A549 (cell line): ENCODE results near the gene ADAM19. TPM values are rescaled to one million over a fixed set of nuclear protein-coding genes. Genes with fewer than 3 reads are reported as not detected.
A peak's percentile ranks its signal among the peaks of the same experiment; 100 is the strongest.

ENCODE experiments used
- ATAC-seq, 2 experiments: fragments of 200-7000 bp in 1 of 2; fragments of >200 bp in 1 of 2; cut with Nextera tagmentation in 1 of 2; cut with Tn5 transposase in 1 of 2; 3 replicates each; pipeline versions ENCODE4 v1.8.0 to v1.9.1; 2018 to 2020; ENCODE audit warnings: mild to moderate bottlenecking in 1 of 2, moderate library complexity in 1 of 2
- CTCF ChIA-PET: fragments of 300-600 bp; sonication (Branson Sonifier 250); formaldehyde crosslinking; extraction: SDS; loops from one replicate; lab custom pipeline; 2021; ENCODE audit warnings: antibody characterized with exemption, inconsistent platforms; lab: Yijun Ruan, JAX
- POLR2A ChIA-PET: fragments of 350-600 bp; formaldehyde crosslinking; extraction: SDS; loops from one replicate; lab custom pipeline; 2021; ENCODE audit warnings: antibody characterized with exemption, inconsistent platforms; lab: Yijun Ruan, JAX
- DNase-seq, 2 experiments: peaks; one replicate each; pipeline versions ENCODE4 v3.0.0 to v3.0.0-alpha.2; 2011 to 2016; ENCODE audit warnings: low read depth in 1 of 2, low spot score in 1 of 2
- FAIRE-seq: peaks from 2 replicates; lab custom pipeline; 2011; peaks lifted over from hg19 to GRCh38; lab: Jason Lieb, UNC
- H3K27ac ChIP-seq, 2 experiments: fragments of >200 bp; sonication (Bioruptor Twin); formaldehyde crosslinking; 3 replicates each; pipeline ENCODE4 v1.5.1; 2016 to 2017
- H3K4me1 ChIP-seq: fragments of >200 bp; sonication (Bioruptor Twin); formaldehyde crosslinking; 3 replicates; pipeline ENCODE4 v1.6.1; 2016
- H3K4me2 ChIP-seq: fragments of >200 bp; sonication (Bioruptor Twin); formaldehyde crosslinking; 3 replicates; pipeline ENCODE4 v1.6.1; 2016
- H3K4me3 ChIP-seq: fragments of >200 bp; sonication (Bioruptor Twin); formaldehyde crosslinking; 3 replicates; pipeline ENCODE4 v1.5.1; 2016
- H3K9me3 ChIP-seq: fragments of >200 bp; sonication (Bioruptor Twin); formaldehyde crosslinking; 3 replicates; pipeline ENCODE4 v1.6.1; 2016
- CBX2 ChIP-seq: fragments of 200-600 bp; sonication (generic); IDR thresholded peaks from 2 replicates; pipeline ENCODE4 v1.6.1; 2016; ENCODE audit warnings: low read depth, mild to moderate bottlenecking, borderline replicate concordance
- CBX8 ChIP-seq: fragments of 200-600 bp; sonication (generic); IDR thresholded peaks from 2 replicates; pipeline ENCODE4 v1.6.1; 2016
- FOSL2 ChIP-seq, 2 experiments: fragments of 450-650 bp in 1 of 2; fragments of >200 bp in 1 of 2; sonication (Bioruptor Twin) in 1 of 2; formaldehyde crosslinking; IDR thresholded peaks; 2 replicates each; pipeline versions ENCODE4 v1.5.0 to v1.6.1; 2016 to 2020; ENCODE audit warnings: mild to moderate bottlenecking in 1 of 2, moderate library complexity in 1 of 2
- FOXS1 ChIP-seq: fragments of 250-450 bp; sonication (Bioruptor Pico); IDR thresholded peaks from 2 replicates; pipeline ENCODE4 v1.5.0; 2020; ENCODE audit warnings: mild to moderate bottlenecking, moderate library complexity
- GATA3 ChIP-seq: IDR thresholded peaks from 2 replicates; pipeline ENCODE4 v1.6.1; 2012; ENCODE audit warnings: borderline replicate concordance
- HEYL ChIP-seq: fragments of 250-450 bp; sonication (Bioruptor Pico); IDR thresholded peaks from 2 replicates; pipeline ENCODE4 v1.8.0; 2021; ENCODE audit warnings: mild to moderate bottlenecking, moderate library complexity
- KDM5A ChIP-seq: fragments of 200-600 bp; sonication (generic); IDR thresholded peaks from 2 replicates; pipeline ENCODE4 v1.6.1; 2016; ENCODE audit warnings: antibody characterized with exemption, mild to moderate bottlenecking
- MAFK ChIP-seq: fragments of 450-650 bp; IDR thresholded peaks from 2 replicates; pipeline ENCODE4 v1.6.1; 2014; ENCODE audit not compliant: partially characterized antibody
- MAZ ChIP-seq: fragments of 150-350 bp; IDR thresholded peaks from 2 replicates; pipeline ENCODE4 v1.6.1; 2014; ENCODE audit warnings: antibody characterized with exemption, low read depth, low read length, borderline replicate concordance
- NR3C1 ChIP-seq: fragments of >200 bp; sonication (Bioruptor Twin); formaldehyde crosslinking; IDR thresholded peaks from 3 replicates; pipeline ENCODE4 v1.6.1; 2017
- RAD21 ChIP-seq, 2 experiments: fragments of >200 bp in 1 of 2; sonication (Bioruptor Twin) in 1 of 2; formaldehyde crosslinking in 1 of 2; IDR thresholded peaks in 1 of 2; conservative IDR thresholded peaks in 1 of 2; 2 replicates in 1 of 2; 3 replicates in 1 of 2; pipeline ENCODE4 v1.6.1; 2012 to 2018; ENCODE audit warnings: inconsistent platforms in 1 of 2
- RARB ChIP-seq: fragments of 250-450 bp; sonication (Bioruptor Pico); IDR thresholded peaks from 2 replicates; pipeline ENCODE4 v1.8.0; 2021; ENCODE audit warnings: mild to moderate bottlenecking, moderate library complexity
- SMC3 ChIP-seq: fragments of >200 bp; sonication (Bioruptor Twin); formaldehyde crosslinking; IDR thresholded peaks from 3 replicates; pipeline ENCODE4 v1.6.1; 2018; ENCODE audit warnings: inconsistent platforms
- ZC3H11A ChIP-seq: fragments of 450-650 bp; IDR thresholded peaks from 2 replicates; pipeline ENCODE4 v1.6.1; 2014; ENCODE audit warnings: antibody characterized with exemption, mild to moderate bottlenecking
- WGBS: methylation state at CpG from one replicate; pipeline ENCODE4 v1.1.6; 2017; ENCODE audit errors: missing lambda C conversion rate; 5-methylcytosine and 5-hydroxymethylcytosine counted together
- polyA plus RNA-seq, 4 experiments: library from polyadenylated mRNA; depleted of rRNA in 3 of 4; stranded (reverse); fragments of >200 nt; fragmentation: RNase III in 1 of 4; extraction: RNeasy Plus Mini Kit Qiagen cat#74134 plus additional on column Dnase treatment in 1 of 4; gene quantifications; 2 replicates in 3 of 4; 3 replicates in 1 of 4; pipeline ENCODE4 v1.2.3, GENCODE V29; 2011 to 2017
- TF ChIP-seq, protein P1 (sequence below): fragments of >200 bp; sonication (Bioruptor Twin); formaldehyde crosslinking; IDR thresholded peaks from 3 replicates; pipeline ENCODE4 v1.5.1; 2016
- TF ChIP-seq, protein P2 (sequence below): fragments of 150-350 bp; IDR thresholded peaks from 2 replicates; pipeline ENCODE4 v1.6.1; 2014; ENCODE audit warnings: low read depth, mild to moderate bottlenecking, low read length

The ADAM19 gene
- polyA plus RNA-seq, 2 of the 4 experiments (the other 2 are of a cell fraction): 7.7 to 15.2 TPM

DNA sequence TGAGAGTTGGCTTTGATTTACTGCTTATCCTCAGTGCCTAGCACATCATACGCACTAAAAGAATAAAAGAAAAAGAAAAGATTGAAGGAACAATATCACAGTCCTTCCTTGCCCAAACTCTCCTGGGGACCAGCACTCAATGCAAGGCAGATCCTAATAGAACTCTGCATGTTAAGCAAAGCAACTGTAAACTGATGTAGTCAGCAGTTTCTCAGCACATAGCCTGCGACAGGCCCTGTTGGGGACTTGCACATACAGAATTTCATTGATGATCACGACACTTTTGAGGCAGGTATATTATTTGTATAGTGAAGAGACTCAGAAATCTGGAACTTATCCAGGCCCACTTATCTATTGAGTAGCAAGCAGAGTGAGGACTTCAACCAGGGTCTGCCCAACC lies 100.1 kb downstream of the ADAM19 start:
- TF ChIP-seq MAFK (peak; percentile 86), FOSL2 (IDR thresholded peaks at IDR 0.05) (no peak), FOSL2 (CRISPR knock-in tag; IDR thresholded peaks at IDR 0.05) (no peak)
- no peak for DNase-seq
- ChIA-PET POLR2A (no interaction called here), CTCF (interaction anchor here (0.6 to 11.0 kb wide), 11 partner anchors 10 to 262 kb away, joined by 3 to 128 read pairs (median 18); partner anchors contain the start of gene NIPAL4)
- no peak overlapping the region for H3K27ac ChIP-seq
- no peak overlapping the region for H3K4me3 ChIP-seq
- no peak overlapping the region for H3K4me2 ChIP-seq
- no peaks in the 10 kb centered on the region for H3K9me3 ChIP-seq
- WGBS: 91% methylated on average over 3 of the region's 3 CpGs
- peaks cover 27% of the 10 kb centered on the region for H3K4me1 ChIP-seq
- FAIRE-seq: no peak
- no peak for ATAC-seq

DNA sequence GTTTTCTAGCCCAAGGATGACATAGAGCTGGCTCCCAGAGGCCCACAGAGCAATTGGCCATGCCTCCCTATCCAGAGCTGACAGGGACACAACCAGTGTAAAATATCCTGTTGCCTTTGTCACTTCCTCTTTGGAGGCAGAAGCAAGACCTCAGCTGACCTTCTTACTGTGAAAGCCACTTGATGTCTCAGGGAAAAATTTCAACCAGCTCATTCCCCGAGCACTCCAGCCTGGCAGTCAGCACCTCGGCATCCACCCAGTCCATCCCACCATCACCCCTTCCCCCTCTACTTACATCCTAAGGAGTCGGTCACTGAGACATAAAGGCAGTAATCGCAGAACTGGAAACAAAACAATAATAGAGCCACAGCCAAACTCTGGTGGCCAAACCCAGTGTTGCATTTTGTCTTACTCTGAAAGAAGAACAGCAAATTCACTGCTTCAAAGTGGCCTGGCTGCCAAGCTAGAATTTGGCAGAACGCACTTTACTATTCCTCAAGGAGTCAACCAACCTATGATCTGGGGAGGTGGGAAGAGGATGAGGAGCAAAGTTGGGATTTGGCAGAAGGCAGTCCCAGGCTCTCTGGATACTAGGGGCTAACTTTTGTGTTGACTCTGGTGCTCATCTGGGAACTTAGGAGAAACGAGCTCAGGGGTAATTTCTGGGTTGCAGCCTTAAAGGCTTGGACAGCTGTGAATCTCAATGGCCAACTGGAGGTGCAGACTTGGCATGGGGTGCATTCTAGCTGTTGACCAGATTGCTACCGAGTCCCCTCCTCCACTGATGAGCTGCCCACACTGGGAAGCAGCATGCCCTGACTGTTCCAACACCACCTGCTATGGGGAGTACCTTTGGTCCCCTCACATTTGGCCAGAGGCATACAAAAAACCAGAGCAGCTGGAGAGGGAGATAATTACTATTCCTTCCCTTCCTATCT lies 101.9 kb downstream of the ADAM19 start:
- CTCF ChIA-PET: interaction anchor here (0.8 to 11.0 kb wide), 9 partner anchors 9 to 270 kb away, joined by 3 to 128 read pairs (median 7); partner anchors contain the start of genes LSM11 and NIPAL4
- no peak overlapping the region for H3K27ac ChIP-seq
- H3K9me3 ChIP-seq: no peaks in the 10 kb centered on the region
- H3K4me2 ChIP-seq: no peak overlapping the region
- POLR2A ChIA-PET: no interaction called here
- DNase-seq (no peak), ATAC-seq (no peak), FAIRE-seq (no peak)
- no peak for TF ChIP-seq ZC3H11A
- TF ChIP-seq CBX8: no peak
- TF ChIP-seq, protein P1, sequence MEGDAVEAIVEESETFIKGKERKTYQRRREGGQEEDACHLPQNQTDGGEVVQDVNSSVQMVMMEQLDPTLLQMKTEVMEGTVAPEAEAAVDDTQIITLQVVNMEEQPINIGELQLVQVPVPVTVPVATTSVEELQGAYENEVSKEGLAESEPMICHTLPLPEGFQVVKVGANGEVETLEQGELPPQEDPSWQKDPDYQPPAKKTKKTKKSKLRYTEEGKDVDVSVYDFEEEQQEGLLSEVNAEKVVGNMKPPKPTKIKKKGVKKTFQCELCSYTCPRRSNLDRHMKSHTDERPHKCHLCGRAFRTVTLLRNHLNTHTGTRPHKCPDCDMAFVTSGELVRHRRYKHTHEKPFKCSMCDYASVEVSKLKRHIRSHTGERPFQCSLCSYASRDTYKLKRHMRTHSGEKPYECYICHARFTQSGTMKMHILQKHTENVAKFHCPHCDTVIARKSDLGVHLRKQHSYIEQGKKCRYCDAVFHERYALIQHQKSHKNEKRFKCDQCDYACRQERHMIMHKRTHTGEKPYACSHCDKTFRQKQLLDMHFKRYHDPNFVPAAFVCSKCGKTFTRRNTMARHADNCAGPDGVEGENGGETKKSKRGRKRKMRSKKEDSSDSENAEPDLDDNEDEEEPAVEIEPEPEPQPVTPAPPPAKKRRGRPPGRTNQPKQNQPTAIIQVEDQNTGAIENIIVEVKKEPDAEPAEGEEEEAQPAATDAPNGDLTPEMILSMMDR: no peak
- TF ChIP-seq RARB (CRISPR knock-in tag): no peak
- TF ChIP-seq CBX2: no peak
- TF ChIP-seq MAZ: no peak
- TF ChIP-seq, protein P2, sequence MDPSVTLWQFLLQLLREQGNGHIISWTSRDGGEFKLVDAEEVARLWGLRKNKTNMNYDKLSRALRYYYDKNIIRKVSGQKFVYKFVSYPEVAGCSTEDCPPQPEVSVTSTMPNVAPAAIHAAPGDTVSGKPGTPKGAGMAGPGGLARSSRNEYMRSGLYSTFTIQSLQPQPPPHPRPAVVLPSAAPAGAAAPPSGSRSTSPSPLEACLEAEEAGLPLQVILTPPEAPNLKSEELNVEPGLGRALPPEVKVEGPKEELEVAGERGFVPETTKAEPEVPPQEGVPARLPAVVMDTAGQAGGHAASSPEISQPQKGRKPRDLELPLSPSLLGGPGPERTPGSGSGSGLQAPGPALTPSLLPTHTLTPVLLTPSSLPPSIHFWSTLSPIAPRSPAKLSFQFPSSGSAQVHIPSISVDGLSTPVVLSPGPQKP: no peak
- no peak for TF ChIP-seq FOXS1 (CRISPR knock-in tag)
- WGBS: 73% methylated on average over 7 of the region's 7 CpGs
- peaks cover 28% of the 10 kb centered on the region for H3K4me1 ChIP-seq
- no peak overlapping the region for H3K4me3 ChIP-seq

DNA sequence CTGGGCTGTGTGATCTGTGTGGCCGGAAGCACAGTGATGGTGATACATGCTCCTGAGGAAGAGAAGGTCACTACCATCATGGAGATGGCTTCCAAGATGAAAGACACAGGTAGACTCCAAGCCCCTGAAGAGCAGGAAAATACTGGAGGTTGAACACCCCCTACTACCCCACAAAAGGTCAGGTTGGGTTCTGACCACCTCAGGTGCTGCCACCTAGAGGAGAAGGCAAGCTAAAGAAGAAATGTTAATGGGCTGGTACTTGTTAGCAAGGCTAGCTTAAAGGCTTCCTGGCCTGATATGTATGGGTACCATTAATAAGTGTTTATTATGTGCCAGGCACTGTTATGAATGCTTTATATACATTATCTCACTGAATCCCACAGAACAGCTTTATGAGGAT lies 103.9 kb downstream of the ADAM19 start:
- POLR2A ChIA-PET: interaction anchor here (1.0 kb wide), 1 partner anchor 12 kb away, joined by 4 read pairs; the partner anchor contains the start of gene NIPAL4
- Histone ChIP-seq H3K27ac (peak overlapping the region in 1 of 2 experiments; percentile 45; a peak in 2 of 6 replicates), H3K4me2 (no peak overlapping the region), H3K9me3 (no peaks in the 10 kb centered on the region), H3K4me3 (no peak overlapping the region)
- 100% methylated on average over 1 of the region's 1 CpG for WGBS
- FAIRE-seq: peak; percentile 86
- peak; percentile 50 to 51 for DNase-seq
- TF ChIP-seq, protein P1: peak; percentile 71
- TF ChIP-seq GATA3: no peak
- TF ChIP-seq NR3C1: no peak
- no peak for TF ChIP-seq KDM5A
- TF ChIP-seq HEYL (CRISPR knock-in tag): no peak
- peak; percentile 59 to 64 for TF ChIP-seq RAD21 (conservative IDR thresholded peaks at IDR 0.05 in 1 of 2, IDR thresholded peaks at IDR 0.05 in 1 of 2)
- TF ChIP-seq SMC3: peak; percentile 74
- TF ChIP-seq, all 56 proteins: peak for 3
- H3K4me1 ChIP-seq: peaks cover 19% of the 10 kb centered on the region
- peak; percentile 23 to 69; a peak in 3 of 6 replicates for ATAC-seq
- CTCF ChIA-PET: interaction anchor here (0.6 to 11.0 kb wide), 33 partner anchors 7 to 272 kb away, joined by 3 to 96 read pairs (median 5); partner anchors contain the start of genes LSM11 and NIPAL4
